D721Med (cell line): ENCODE data around the gene SLC44A5.

Experiments
- DNase-seq: peaks from one replicate; pipeline ENCODE4 v3.0.0; 2011; ENCODE audit warnings: low spot score; ENCODE audit not compliant: insufficient read length
- FAIRE-seq: peaks from 2 replicates; lab custom pipeline; 2011; peaks lifted over from hg19 to GRCh38; lab: Jason Lieb, UNC
- CTCF ChIP-seq: IDR thresholded peaks from 2 replicates; pipeline ENCODE4 v1.5.1; 2012; ENCODE audit warnings: mild to moderate bottlenecking, control low read depth; ENCODE audit not compliant: insufficient read depth; ENCODE audit errors: missing control alignments

Gene SLC44A5

GRCh38 chr1:75559800-75560199 is 51.1 kb downstream of the SLC44A5 start:
- no peak for TF ChIP-seq CTCF
- FAIRE-seq (no peak), DNase-seq (no peak)

- FAIRE-seq: no peak
- no peak for DNase-seq
- no peak for TF ChIP-seq CTCF
Measured at GRCh38 chr1:75559136-75559535, 51.8 kb downstream of the SLC44A5 start.

- no peak for TF ChIP-seq CTCF
- FAIRE-seq (no peak), DNase-seq (no peak)
Measured at GRCh38 chr1:75554870-75555269, 56.0 kb downstream of the SLC44A5 start.

GRCh38 chr1:75554181-75554580 is 56.7 kb downstream of the SLC44A5 start:
- no peak for TF ChIP-seq CTCF

GRCh38 chr1:75550559-75550958 is 60.4 kb downstream of the SLC44A5 start:
- DNase-seq (no peak), FAIRE-seq (no peak)
- TF ChIP-seq CTCF: no peak

More at GRCh38 chr1:75554181-75554580, 56.7 kb downstream of the SLC44A5 start:
- FAIRE-seq (no peak), DNase-seq (no peak)

- FAIRE-seq (no peak), DNase-seq (no peak)
- no peak for TF ChIP-seq CTCF
Measured at GRCh38 chr1:75548721-75549480, 62.0 kb downstream of the SLC44A5 start.

- FAIRE-seq (no peak), DNase-seq (no peak)
- no peak for TF ChIP-seq CTCF
Measured at GRCh38 chr1:75543705-75544104, 67.2 kb downstream of the SLC44A5 start.
